Measurements from ENCODE around the gene ARMC12.

Gene ARMC12

GRCh38 chr6:35727231-35727934, 9.4 kb upstream of the ARMC12 start:
- H3K4me1 ChIP-seq = peaks cover 27% of the 10 kb centered on the region
- H3K9me3 ChIP-seq = no peaks in the 10 kb centered on the region
- DNase-seq = peak; percentile 87
- H3K36me3 ChIP-seq = no peaks in the 10 kb centered on the region
- H3K4me3 ChIP-seq (ENCODE audit: low read depth, low read length) = peak overlapping the region; percentile 72
- no peaks in the 10 kb centered on the region for H3K27me3 ChIP-seq
- TF ChIP-seq CTCF (IDR thresholded peaks at IDR 0.05; ENCODE audit: low read depth, low read length) = no peak

- peak overlapping the region; percentile 72 for H3K4me3 ChIP-seq (ENCODE audit: low read depth, low read length)
- no peaks in the 10 kb centered on the region for H3K36me3 ChIP-seq
- TF ChIP-seq CTCF (IDR thresholded peaks at IDR 0.05; ENCODE audit: low read depth, low read length) = no peak
- peak; percentile 91 for DNase-seq
- peaks cover 33% of the 10 kb centered on the region for H3K4me1 ChIP-seq
- no peaks in the 10 kb centered on the region for H3K9me3 ChIP-seq
- H3K27me3 ChIP-seq = no peaks in the 10 kb centered on the region
Measured at GRCh38 chr6:35727935-35728682, 8.7 kb upstream of the ARMC12 start.

- no peak for TF ChIP-seq CTCF (IDR thresholded peaks at IDR 0.05; ENCODE audit: low read depth, low read length)
- H3K4me1 ChIP-seq = peaks cover 33% of the 10 kb centered on the region
- H3K27me3 ChIP-seq = no peaks in the 10 kb centered on the region
- H3K36me3 ChIP-seq = no peaks in the 10 kb centered on the region
- no peaks in the 10 kb centered on the region for H3K9me3 ChIP-seq
- peak overlapping the region; percentile 72 for H3K4me3 ChIP-seq (ENCODE audit: low read depth, low read length)
- peak; percentile 23 for DNase-seq
Measured at GRCh38 chr6:35728683-35729678, 7.9 kb upstream of the ARMC12 start.

- no peak for TF ChIP-seq CTCF (IDR thresholded peaks at IDR 0.05; ENCODE audit: low read depth, low read length)
- no peak overlapping the region for H3K4me3 ChIP-seq (ENCODE audit: low read depth, low read length)
- no peak for DNase-seq
Measured at GRCh38 chr6:35729722-35730121, 7.1 kb upstream of the ARMC12 start.

GRCh38 chr6:35730745-35731413, 6.0 kb upstream of the ARMC12 start:
- DNase-seq = no peak
- Histone ChIP-seq H3K4me3 (ENCODE audit: low read depth, low read length) (peak overlapping the region; percentile 76), H3K36me3 (no peaks in the 10 kb centered on the region), H3K9me3 (no peaks in the 10 kb centered on the region), H3K27me3 (no peaks in the 10 kb centered on the region), H3K4me1 (peaks cover 32% of the 10 kb centered on the region)
- no peak for TF ChIP-seq CTCF (IDR thresholded peaks at IDR 0.05; ENCODE audit: low read depth, low read length)

More at GRCh38 chr6:35729722-35730121, 7.1 kb upstream of the ARMC12 start:
- H3K36me3 ChIP-seq = no peaks in the 10 kb centered on the region
- no peaks in the 10 kb centered on the region for H3K9me3 ChIP-seq
- H3K4me1 ChIP-seq = peaks cover 33% of the 10 kb centered on the region
- H3K27me3 ChIP-seq = no peaks in the 10 kb centered on the region

All from BE2C (cell line).